Adipocyte (in vitro differentiated cells): ENCODE results near the gene SLC16A7.

ENCODE experiments used
- DNase-seq: peaks from one replicate; pipeline ENCODE4 v3.0.0-alpha.2; 2015; ENCODE audit warnings: low read depth
- H3K27me3 ChIP-seq: replicated peaks from 2 replicates; pipeline ENCODE4 v1.7.0; 2013; ENCODE audit warnings: mild to moderate bottlenecking, low read length, moderate library complexity; ENCODE audit not compliant: control insufficient read depth, insufficient read depth
- H3K36me3 ChIP-seq: 2 replicates; pipeline ENCODE4 v1.7.0; 2013; ENCODE audit warnings: low read length, mild to moderate bottlenecking, moderate library complexity; ENCODE audit not compliant: control insufficient read depth, insufficient read depth, severe bottlenecking
- H3K4me1 ChIP-seq: 2 replicates; pipeline ENCODE4 v1.7.0; 2013; ENCODE audit warnings: mild to moderate bottlenecking, low read length, moderate library complexity; ENCODE audit not compliant: control insufficient read depth, insufficient read depth
- H3K4me3 ChIP-seq: 2 replicates; pipeline ENCODE4 v1.7.0; 2013; ENCODE audit warnings: mild to moderate bottlenecking, low read length, moderate library complexity
- H3K9ac ChIP-seq: 2 replicates; pipeline ENCODE4 v1.7.0; 2013; ENCODE audit warnings: mild to moderate bottlenecking, low read length, moderate library complexity
- H3K9me3 ChIP-seq: 2 replicates; pipeline ENCODE4 v1.7.0; 2013; ENCODE audit warnings: mild to moderate bottlenecking, low read length, moderate library complexity; ENCODE audit not compliant: control insufficient read depth

Gene SLC16A7

GRCh38 chr12:59649203-59649602 is 53.4 kb downstream of the SLC16A7 start:
- H3K4me1 ChIP-seq: peaks cover 11% of the 10 kb centered on the region
- H3K27me3 ChIP-seq: no peaks in the 10 kb centered on the region
- DNase-seq: peak; percentile 74
- no peak overlapping the region for H3K9ac ChIP-seq
- no peaks in the 10 kb centered on the region for H3K9me3 ChIP-seq
- no peaks in the 10 kb centered on the region for H3K36me3 ChIP-seq
- H3K4me3 ChIP-seq: no peak overlapping the region

GRCh38 chr12:59650588-59651228 is 54.9 kb downstream of the SLC16A7 start:
- Histone ChIP-seq H3K9me3 (no peaks in the 10 kb centered on the region), H3K4me3 (no peak overlapping the region), H3K27me3 (no peaks in the 10 kb centered on the region), H3K36me3 (peaks cover 2% of the 10 kb centered on the region), H3K4me1 (peaks cover 11% of the 10 kb centered on the region), H3K9ac (no peak overlapping the region)
- no peak for DNase-seq

- Histone ChIP-seq H3K9me3 (no peaks in the 10 kb centered on the region), H3K4me3 (no peak overlapping the region), H3K4me1 (peaks cover 11% of the 10 kb centered on the region), H3K9ac (no peak overlapping the region), H3K36me3 (peaks cover 7% of the 10 kb centered on the region), H3K27me3 (no peaks in the 10 kb centered on the region)
- peak; percentile 19 for DNase-seq
Measured at GRCh38 chr12:59651229-59651920, 55.5 kb downstream of the SLC16A7 start.

DNA sequence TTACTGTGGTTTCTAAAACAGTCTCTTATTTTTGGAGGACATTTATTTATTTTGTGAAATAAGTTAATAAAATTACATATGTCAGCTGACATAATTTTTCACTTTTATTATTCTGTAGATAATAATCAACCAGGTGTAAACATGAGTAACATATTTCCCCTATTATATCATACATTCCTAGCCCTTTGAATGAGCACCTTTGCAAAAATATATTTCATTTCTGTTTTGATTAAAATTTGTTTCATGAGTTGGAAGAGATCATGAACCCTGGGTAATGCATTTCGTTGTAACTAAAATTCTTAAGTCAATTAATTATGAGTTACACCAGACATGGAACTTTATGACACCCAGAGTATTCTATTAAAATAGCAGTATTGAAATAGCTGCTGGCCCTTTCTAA is 56.3 kb downstream of the SLC16A7 start:
- no peak for DNase-seq
- Histone ChIP-seq H3K27me3 (no peaks in the 10 kb centered on the region), H3K4me3 (no peak overlapping the region), H3K36me3 (peaks cover 7% of the 10 kb centered on the region), H3K9ac (no peak overlapping the region), H3K9me3 (no peaks in the 10 kb centered on the region), H3K4me1 (peaks cover 11% of the 10 kb centered on the region)

GRCh38 chr12:59654061-59654460 is 58.2 kb downstream of the SLC16A7 start:
- Histone ChIP-seq H3K4me1 (peaks cover 17% of the 10 kb centered on the region), H3K9ac (no peak overlapping the region), H3K36me3 (peaks cover 7% of the 10 kb centered on the region), H3K9me3 (no peaks in the 10 kb centered on the region), H3K27me3 (no peaks in the 10 kb centered on the region), H3K4me3 (no peak overlapping the region)
- DNase-seq: no peak

DNA sequence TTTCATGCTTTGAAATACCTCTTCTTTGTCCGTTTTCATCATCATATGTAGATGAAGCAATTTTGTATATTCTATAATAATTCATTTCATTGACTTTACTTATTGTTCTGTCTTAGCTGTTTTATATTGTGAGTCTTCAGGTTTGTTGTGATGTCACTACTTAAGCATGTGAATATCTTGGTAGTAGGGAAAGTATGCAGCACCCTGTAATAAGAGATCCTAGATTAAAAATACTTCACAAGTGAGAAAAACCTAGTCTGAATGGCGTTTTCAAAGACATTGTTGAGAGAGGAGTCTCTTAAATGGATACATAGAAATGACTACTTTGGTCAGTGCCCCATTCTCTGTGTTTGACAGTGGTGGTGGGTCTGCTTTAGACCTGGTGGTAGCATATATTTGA is 61.4 kb downstream of the SLC16A7 start:
- Histone ChIP-seq H3K4me3 (no peak overlapping the region), H3K4me1 (peaks cover 17% of the 10 kb centered on the region), H3K9me3 (no peaks in the 10 kb centered on the region), H3K9ac (no peak overlapping the region), H3K36me3 (peaks cover 7% of the 10 kb centered on the region), H3K27me3 (no peaks in the 10 kb centered on the region)
- DNase-seq: peak; percentile 23

GRCh38 chr12:59657711-59658110 is 61.9 kb downstream of the SLC16A7 start:
- H3K27me3 ChIP-seq: no peaks in the 10 kb centered on the region

DNA sequence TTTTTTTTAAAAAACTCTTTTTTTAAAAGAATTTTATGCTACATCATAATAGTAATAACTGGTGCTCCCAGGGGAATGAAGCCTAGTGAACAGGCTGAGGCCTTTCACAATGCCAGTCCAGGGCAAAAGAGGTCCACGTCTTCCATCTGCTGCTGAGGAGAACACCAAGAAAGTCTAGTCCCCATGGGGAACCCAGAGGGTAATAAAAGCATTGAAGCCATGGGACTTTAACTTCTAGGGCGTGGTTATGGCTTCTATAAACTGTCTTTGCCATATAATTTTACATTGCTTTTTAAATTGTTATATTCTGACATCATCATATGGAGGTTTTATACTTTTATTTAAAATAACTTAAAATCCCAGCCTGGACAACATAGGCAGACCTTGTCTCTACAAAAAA is 64.3 kb downstream of the SLC16A7 start:
- Histone ChIP-seq H3K27me3 (no peaks in the 10 kb centered on the region), H3K9me3 (no peaks in the 10 kb centered on the region), H3K4me3 (no peak overlapping the region), H3K36me3 (peaks cover 7% of the 10 kb centered on the region), H3K9ac (no peak overlapping the region), H3K4me1 (peaks cover 27% of the 10 kb centered on the region)
- peak; percentile 41 for DNase-seq

More at GRCh38 chr12:59657711-59658110, 61.9 kb downstream of the SLC16A7 start:
- no peaks in the 10 kb centered on the region for H3K9me3 ChIP-seq
- no peak overlapping the region for H3K4me3 ChIP-seq
- H3K36me3 ChIP-seq: peaks cover 7% of the 10 kb centered on the region
- peaks cover 22% of the 10 kb centered on the region for H3K4me1 ChIP-seq
- DNase-seq: no peak
- no peak overlapping the region for H3K9ac ChIP-seq

DNA sequence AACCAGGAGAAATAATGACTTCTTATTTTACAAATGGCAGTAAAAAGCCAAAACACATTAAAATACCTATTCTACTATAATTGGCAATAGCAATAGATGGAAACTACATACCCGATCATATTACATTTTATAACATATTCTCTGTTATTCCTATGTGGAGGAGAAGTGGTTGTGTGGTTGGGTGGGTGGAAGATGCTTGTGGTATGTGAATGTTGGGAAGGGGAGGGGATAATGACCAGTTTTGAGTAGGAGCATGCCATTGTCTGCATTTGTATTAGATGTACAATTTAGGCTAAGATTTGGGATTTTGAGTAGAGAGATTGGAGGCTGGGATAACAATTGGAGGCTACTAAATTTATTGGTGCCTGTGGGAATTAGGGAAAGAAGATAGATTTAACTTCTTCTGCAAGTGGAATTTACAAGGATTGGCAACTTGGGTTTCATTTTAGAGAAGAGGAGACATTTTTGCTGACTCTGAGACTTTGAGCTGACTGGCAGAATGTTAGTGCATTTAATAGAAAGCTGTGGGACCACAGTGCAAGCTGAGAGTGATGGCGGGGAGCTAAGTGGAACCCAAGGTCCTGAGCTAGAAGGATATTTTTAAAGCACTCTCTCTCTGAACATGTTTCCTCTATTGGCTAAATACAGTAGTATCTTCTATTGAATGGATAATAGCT is 65.2 kb downstream of the SLC16A7 start:
- Histone ChIP-seq H3K4me1 (peaks cover 27% of the 10 kb centered on the region), H3K36me3 (peaks cover 2% of the 10 kb centered on the region), H3K27me3 (no peaks in the 10 kb centered on the region), H3K9me3 (no peaks in the 10 kb centered on the region), H3K4me3 (no peak overlapping the region), H3K9ac (no peak overlapping the region)
- DNase-seq: no peak

DNA sequence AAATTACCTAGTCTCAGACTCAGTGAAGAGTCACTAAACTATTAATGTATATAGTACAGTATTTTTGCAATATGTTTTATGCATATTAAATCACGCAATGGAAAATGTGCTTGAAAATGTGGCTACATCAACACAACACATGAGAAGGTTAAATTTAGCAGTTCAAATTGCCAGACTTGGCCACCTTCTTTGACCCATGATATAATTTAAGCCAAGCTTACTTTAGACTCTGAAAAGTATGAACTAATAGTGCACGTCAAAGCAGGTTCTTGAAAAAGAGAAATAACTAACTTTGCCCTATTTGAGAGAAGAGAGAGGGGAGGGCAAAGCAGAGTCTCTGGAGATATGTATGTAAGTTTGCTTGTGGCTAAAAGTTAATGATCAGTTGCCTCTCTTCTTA is 68.7 kb downstream of the SLC16A7 start:
- Histone ChIP-seq H3K4me1 (peaks cover 18% of the 10 kb centered on the region), H3K4me3 (peak overlapping the region; percentile 62), H3K27me3 (no peaks in the 10 kb centered on the region), H3K36me3 (no peaks in the 10 kb centered on the region), H3K9ac (peak overlapping the region; percentile 74), H3K9me3 (peaks cover 10% of the 10 kb centered on the region)
- DNase-seq: no peak

GRCh38 chr12:59665701-59666100 is 69.9 kb downstream of the SLC16A7 start:
- H3K27me3 ChIP-seq: no peaks in the 10 kb centered on the region
- H3K9ac ChIP-seq: peak overlapping the region; percentile 74
- peaks cover 10% of the 10 kb centered on the region for H3K9me3 ChIP-seq
- no peak for DNase-seq
- H3K4me3 ChIP-seq: peak overlapping the region; percentile 62
- no peaks in the 10 kb centered on the region for H3K36me3 ChIP-seq
- H3K4me1 ChIP-seq: peaks cover 10% of the 10 kb centered on the region
